Ishikawa (cell line): ENCODE results near the gene CD74.

ENCODE experiments used
- CEBPB ChIP-seq: IDR thresholded peaks from 2 replicates; pipeline ENCODE4 v1.6.1; 2012
- CREB1 ChIP-seq: IDR thresholded peaks from 2 replicates; pipeline ENCODE4 v1.6.1; 2012; ENCODE audit warnings: low read depth
- EGR1 ChIP-seq: IDR thresholded peaks from 2 replicates; pipeline ENCODE4 v1.6.1; 2012
- EP300 ChIP-seq: IDR thresholded peaks from 2 replicates; pipeline ENCODE4 v1.6.1; 2012; ENCODE audit warnings: borderline replicate concordance
- FOXM1 ChIP-seq: IDR thresholded peaks from 2 replicates; pipeline ENCODE4 v1.6.1; 2012; ENCODE audit warnings: low read depth, borderline replicate concordance
- MAX ChIP-seq: IDR thresholded peaks from 2 replicates; pipeline ENCODE4 v1.6.1; 2012
- NFIC ChIP-seq: IDR thresholded peaks from 2 replicates; pipeline ENCODE4 v1.6.1; 2012
- RAD21 ChIP-seq: IDR thresholded peaks from 2 replicates; pipeline ENCODE4 v1.6.1; 2012; ENCODE audit warnings: low read depth
- REST ChIP-seq: IDR thresholded peaks from 2 replicates; pipeline ENCODE4 v1.6.1; 2012; ENCODE audit warnings: low read depth, mild to moderate bottlenecking
- TAF1 ChIP-seq: IDR thresholded peaks from 2 replicates; pipeline ENCODE4 v1.6.1; 2012; ENCODE audit warnings: low read depth, mild to moderate bottlenecking
- TCF12 ChIP-seq: IDR thresholded peaks from 2 replicates; pipeline ENCODE4 v1.6.1; 2012; ENCODE audit warnings: low read depth
- TEAD4 ChIP-seq: IDR thresholded peaks from 2 replicates; pipeline ENCODE4 v1.6.1; 2012
- USF1 ChIP-seq: IDR thresholded peaks from 2 replicates; pipeline ENCODE4 v1.6.1; 2012
- YY1 ChIP-seq: IDR thresholded peaks from 2 replicates; pipeline ENCODE4 v1.6.1; 2012; ENCODE audit warnings: low read depth
- ZBTB7A ChIP-seq: IDR thresholded peaks from 2 replicates; pipeline ENCODE4 v1.6.1; 2012; ENCODE audit warnings: low read depth

CD74 gene

GRCh38 chr5:150438873-150439546 lies 26.3 kb upstream of the CD74 start:
- TF ChIP-seq RAD21 = peak; percentile 36; the same call in 1 of the 2 replicates
- no peak for TF ChIP-seq ZBTB7A
- no peak for TF ChIP-seq TEAD4
- no peak for TF ChIP-seq USF1

- TF ChIP-seq REST (no peak), MAX (peak; percentile 82), USF1 (no peak), EGR1 (no peak), EP300 (no peak), CEBPB (peak; percentile 26; the same call in 1 of the 2 replicates), FOXM1 (no peak), TEAD4 (no peak), TAF1 (no peak), RAD21 (peak; percentile 95), YY1 (0 out of 2 replicates have a peak, but pooled peaks have one; percentile 27), CREB1 (no peak), NFIC (no peak), TCF12 (no peak), ZBTB7A (no peak)
Measured at GRCh38 chr5:150436141-150436680, 23.5 kb upstream of the CD74 start.

- no peak for TF ChIP-seq FOXM1
- no peak for TF ChIP-seq TAF1
- no peak for TF ChIP-seq EP300
- TF ChIP-seq TCF12 = no peak
- no peak for TF ChIP-seq ZBTB7A
- TF ChIP-seq TEAD4 = no peak
- TF ChIP-seq NFIC = no peak
- TF ChIP-seq USF1 = no peak
- TF ChIP-seq MAX = no peak
- TF ChIP-seq RAD21 = no peak
- no peak for TF ChIP-seq CEBPB
- no peak for TF ChIP-seq REST
Measured at GRCh38 chr5:150434464-150434863, 21.8 kb upstream of the CD74 start.

GRCh38 chr5:150431574-150431973 lies 18.9 kb upstream of the CD74 start:
- TF ChIP-seq TAF1 (no peak), NFIC (no peak), RAD21 (no peak), TEAD4 (no peak), REST (no peak), ZBTB7A (no peak), FOXM1 (no peak), CREB1 (no peak), EGR1 (no peak), TCF12 (no peak)
